CD4-positive, alpha-beta T cell treated with Interleukin-17A for 1 hour (primary cell): ENCODE results near the gene SLC2A13.
"Not testable (repeated sequence)": the region's sequence is repeated elsewhere in the genome, so short reads cannot be mapped to it uniquely, and the experiment has no call there.

ENCODE experiments used
- DNase-seq: peaks from one replicate; pipeline ENCODE4 v3.0.0-alpha.2; 2020

The SLC2A13 gene

GRCh38 chr12:40034156-40034555 lies 71.7 kb downstream of the SLC2A13 start:
- no peak for DNase-seq

- no peak for DNase-seq
These were observed 72.6 kb downstream of the SLC2A13 start for GRCh38 chr12:40033242-40033630.

- DNase-seq = no peak
These were observed 73.2 kb downstream of the SLC2A13 start for GRCh38 chr12:40032433-40033241.

GRCh38 chr12:40031965-40032364 lies 73.9 kb downstream of the SLC2A13 start:
- DNase-seq = no peak

- DNase-seq = not testable (repeated sequence)
These were observed 74.9 kb downstream of the SLC2A13 start for GRCh38 chr12:40030970-40031369.

- no peak for DNase-seq
These were observed 77.6 kb downstream of the SLC2A13 start for GRCh38 chr12:40028296-40028695.

GRCh38 chr12:40022850-40023249 lies 83.0 kb downstream of the SLC2A13 start:
- no peak for DNase-seq

- DNase-seq = no peak
These were observed 85.6 kb downstream of the SLC2A13 start for GRCh38 chr12:40020261-40020691.

GRCh38 chr12:40017488-40017887 lies 88.4 kb downstream of the SLC2A13 start:
- DNase-seq = no peak

GRCh38 chr12:40016980-40017379 lies 88.9 kb downstream of the SLC2A13 start:
- DNase-seq = no peak

- no peak for DNase-seq
These were observed 90.0 kb downstream of the SLC2A13 start for GRCh38 chr12:40015881-40016280.

GRCh38 chr12:40015345-40015744 lies 90.5 kb downstream of the SLC2A13 start:
- no peak for DNase-seq

- no peak for DNase-seq
These were observed 92.0 kb downstream of the SLC2A13 start for GRCh38 chr12:40013847-40014246.

- no peak for DNase-seq
These were observed 92.6 kb downstream of the SLC2A13 start for GRCh38 chr12:40013292-40013691.

GRCh38 chr12:40012711-40013110 lies 93.2 kb downstream of the SLC2A13 start:
- no peak for DNase-seq

GRCh38 chr12:40011775-40012129 lies 94.1 kb downstream of the SLC2A13 start:
- DNase-seq = no peak

GRCh38 chr12:40010899-40011774 lies 94.7 kb downstream of the SLC2A13 start:
- DNase-seq = peak; percentile 81

- DNase-seq = no peak
These were observed 103.4 kb downstream of the SLC2A13 start for GRCh38 chr12:40002178-40003169.

GRCh38 chr12:40001406-40001805 lies 104.5 kb downstream of the SLC2A13 start:
- DNase-seq = no peak

GRCh38 chr12:40000884-40001283 lies 105.0 kb downstream of the SLC2A13 start:
- DNase-seq = no peak

GRCh38 chr12:39993268-39993667 lies 112.6 kb downstream of the SLC2A13 start:
- DNase-seq = no peak
